Frontal cortex (tissue), 4 donors: ENCODE results near the gene STRA6. TPM values are rescaled to one million over a fixed set of nuclear protein-coding genes. Genes with fewer than 3 reads are reported as not detected.
"Not testable (repeated sequence)": the region's sequence is repeated elsewhere in the genome, so short reads cannot be mapped to it uniquely, and the experiment has no call there.

Source experiments
- DNase-seq, 2 donors: peaks; one replicate each; pipeline ENCODE4 v3.0.0; 2012; ENCODE audit warnings: low spot score in 2 of 2
- FAIRE-seq: peaks from 2 replicates; lab custom pipeline; 2012; peaks lifted over from hg19 to GRCh38; lab: Jason Lieb, UNC
- total RNA-seq: library from RNA; depleted of rRNA; stranded (reverse); fragments of >200 nt; gene quantifications from one replicate; pipeline ENCODE4 v1.2.3, GENCODE V29; 2014
- donor health status: control.
- donor health status: control.
- donor health status: control.

STRA6 gene
- total RNA-seq, 1 donor from 2014 or later: 3.7 TPM

GRCh38 chr15:74170875-74171578, 31.6 kb downstream of the STRA6 start:
- DNase-seq (no peak), FAIRE-seq (no peak)

- FAIRE-seq: no peak
These were observed 32.3 kb downstream of the STRA6 start for GRCh38 chr15:74170071-74170844.

GRCh38 chr15:74168711-74169126, 33.9 kb downstream of the STRA6 start:
- DNase-seq (no peak), FAIRE-seq (no peak)

More at GRCh38 chr15:74170071-74170844, 32.3 kb downstream of the STRA6 start:
- DNase-seq: no peak

DNA sequence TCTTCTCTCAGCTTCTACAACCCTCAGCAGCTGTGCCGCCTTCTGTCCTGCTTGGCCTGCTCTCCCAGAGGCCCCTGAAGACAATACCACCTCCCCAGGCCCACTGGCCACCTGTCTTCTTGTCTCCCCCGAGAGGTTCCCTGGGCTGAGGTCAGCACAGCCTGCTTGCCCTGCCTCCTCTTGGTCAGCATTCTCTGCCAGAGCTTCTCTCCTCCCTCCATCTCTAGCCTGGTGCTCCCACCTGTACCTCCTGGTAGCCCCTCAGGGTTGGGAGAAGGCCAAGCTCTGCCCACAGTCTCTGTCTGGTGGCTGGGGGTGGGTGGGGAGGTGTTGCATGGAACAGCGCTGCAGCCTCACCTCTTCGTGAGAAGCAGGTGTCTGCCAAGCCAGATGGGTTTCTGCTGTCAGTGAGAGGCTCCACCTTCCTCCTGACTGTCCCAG, 34.7 kb downstream of the STRA6 start:
- FAIRE-seq (no peak), DNase-seq (no peak)

GRCh38 chr15:74165461-74165860, 37.1 kb downstream of the STRA6 start:
- DNase-seq (no peak), FAIRE-seq (no peak)

DNA sequence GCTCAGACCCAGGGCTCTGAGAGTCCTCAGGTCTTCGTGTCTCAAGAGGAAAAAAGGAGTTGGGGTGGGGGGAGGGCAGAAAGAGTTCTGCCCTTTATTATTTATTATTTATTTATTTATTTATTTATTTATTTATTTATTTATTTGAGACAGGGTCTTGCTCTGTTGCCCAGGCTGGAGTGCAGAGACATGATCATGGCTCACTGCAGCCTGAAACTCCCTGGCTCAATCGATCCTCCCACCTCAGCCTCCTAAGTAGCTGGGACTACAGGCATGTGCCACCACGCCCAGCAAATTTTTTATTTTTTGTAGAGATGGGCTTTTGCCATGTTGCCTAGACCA, 40.4 kb downstream of the STRA6 start:
- not testable (repeated sequence) for DNase-seq, FAIRE-seq

GRCh38 chr15:74160390-74160789, 42.2 kb downstream of the STRA6 start:
- not testable (repeated sequence) for FAIRE-seq

DNA sequence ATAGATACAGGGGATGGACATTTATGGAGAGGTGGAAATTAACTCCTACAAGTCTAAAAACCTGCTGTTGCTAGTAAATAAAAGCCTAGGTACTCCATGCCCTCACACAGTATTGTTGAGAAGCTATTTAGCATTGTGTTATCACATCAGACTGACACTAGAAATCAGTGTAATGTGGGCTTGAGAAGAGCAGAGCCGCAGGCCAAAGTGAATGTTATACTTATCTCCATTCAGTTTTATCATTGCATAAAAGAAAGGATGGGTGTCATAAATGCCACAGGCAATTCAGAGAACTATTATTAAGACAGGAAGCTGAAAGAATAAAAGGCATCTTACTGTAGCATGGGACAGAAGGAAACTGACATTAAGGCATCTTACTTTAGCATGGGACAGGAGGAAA, 42.8 kb downstream of the STRA6 start:
- DNase-seq (no peak), FAIRE-seq (no peak)

More at GRCh38 chr15:74160390-74160789, 42.2 kb downstream of the STRA6 start:
- DNase-seq: not testable (repeated sequence)

- FAIRE-seq: no peak
These were observed 43.5 kb downstream of the STRA6 start for GRCh38 chr15:74158855-74159650.

GRCh38 chr15:74157868-74158827, 44.4 kb downstream of the STRA6 start:
- FAIRE-seq (no peak), DNase-seq (no peak)

More at GRCh38 chr15:74158855-74159650, 43.5 kb downstream of the STRA6 start:
- DNase-seq: no peak

DNA sequence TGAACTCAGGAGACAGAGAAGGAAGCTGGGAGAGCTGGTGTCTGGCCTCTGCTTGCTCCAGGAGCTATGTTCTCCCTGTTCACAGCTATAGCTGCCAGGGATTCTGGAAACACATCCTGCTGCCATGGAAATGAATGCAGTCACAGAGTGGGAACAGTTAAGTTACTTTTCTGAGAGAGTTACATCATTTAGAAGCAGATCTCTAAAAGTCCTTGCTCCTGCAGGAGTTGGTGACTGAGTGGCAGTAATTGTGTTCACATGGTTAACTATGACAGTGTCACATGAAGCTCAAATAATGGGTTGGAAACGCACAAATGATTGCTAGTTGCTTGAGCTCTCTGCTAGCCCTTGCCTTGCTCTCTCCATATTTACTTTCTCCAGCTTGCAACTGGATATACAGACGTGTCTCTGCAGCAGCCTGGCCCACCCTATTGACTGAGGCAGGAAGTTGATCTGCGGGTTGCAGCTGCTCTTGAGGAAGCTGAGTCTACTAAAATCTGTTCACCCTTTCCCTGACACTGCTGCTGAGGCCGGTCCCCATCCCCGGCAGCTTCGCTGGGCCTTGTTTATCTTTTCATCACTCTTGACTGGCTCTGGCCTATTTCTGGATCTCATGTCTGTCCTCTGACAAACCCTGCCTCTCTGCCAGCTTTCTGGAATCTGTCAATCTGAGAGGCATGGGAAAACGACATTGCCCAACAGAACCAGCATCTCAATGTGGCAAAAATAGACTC, 45.7 kb downstream of the STRA6 start:
- FAIRE-seq: no peak
- no peak for DNase-seq

- DNase-seq: no peak
- FAIRE-seq: no peak
These were observed 46.7 kb downstream of the STRA6 start for GRCh38 chr15:74155766-74156417.

DNA sequence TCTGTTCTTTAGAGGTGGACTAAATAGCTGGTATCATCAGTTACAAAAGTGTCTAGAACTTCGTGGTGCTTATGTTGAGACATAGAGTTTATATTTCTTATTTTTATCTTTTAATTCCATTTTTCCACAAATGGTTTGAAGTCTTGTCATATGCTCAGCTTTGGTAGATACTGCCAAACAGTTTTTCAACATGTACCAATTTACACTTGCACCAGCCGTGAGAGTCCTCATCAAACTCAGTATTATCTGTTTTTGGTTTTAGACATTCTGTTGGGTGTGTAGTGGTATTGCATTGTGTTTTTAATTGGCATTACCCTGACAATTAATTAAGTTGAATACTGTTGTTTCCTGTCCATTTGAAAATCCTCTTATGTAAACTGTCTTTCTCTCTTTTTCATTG, 55.5 kb downstream of the STRA6 start:
- no peak for FAIRE-seq
- no peak for DNase-seq

DNA sequence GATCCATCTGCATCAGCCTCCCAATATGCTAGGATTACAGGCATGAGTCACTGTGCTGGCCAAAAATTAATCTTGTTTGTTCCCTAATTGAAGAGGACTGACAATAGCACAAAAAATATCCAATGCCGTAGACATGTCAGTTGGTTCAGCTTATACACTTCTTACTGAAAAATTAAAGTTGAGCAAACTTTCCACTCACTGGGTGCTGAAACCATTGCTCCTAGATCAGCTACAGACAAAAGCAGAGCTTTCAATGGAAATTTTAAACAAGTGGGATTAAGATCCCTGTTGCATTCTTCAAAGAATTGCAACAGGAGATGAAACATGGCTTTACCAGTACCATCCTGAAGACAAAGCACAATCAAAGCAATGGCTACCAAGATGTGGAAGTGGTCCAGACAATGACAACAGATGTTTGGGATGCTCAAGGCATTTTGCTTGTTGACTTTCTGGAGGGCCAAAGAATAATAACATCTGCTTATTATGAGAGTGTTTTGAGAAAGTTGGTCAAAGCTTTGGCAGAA, 56.2 kb downstream of the STRA6 start:
- DNase-seq (no peak), FAIRE-seq (no peak)

- DNase-seq (no peak), FAIRE-seq (no peak)
These were observed 58.3 kb downstream of the STRA6 start for GRCh38 chr15:74144153-74144775.

GRCh38 chr15:74141591-74141990, 61.0 kb downstream of the STRA6 start:
- FAIRE-seq (no peak), DNase-seq (no peak)

DNA sequence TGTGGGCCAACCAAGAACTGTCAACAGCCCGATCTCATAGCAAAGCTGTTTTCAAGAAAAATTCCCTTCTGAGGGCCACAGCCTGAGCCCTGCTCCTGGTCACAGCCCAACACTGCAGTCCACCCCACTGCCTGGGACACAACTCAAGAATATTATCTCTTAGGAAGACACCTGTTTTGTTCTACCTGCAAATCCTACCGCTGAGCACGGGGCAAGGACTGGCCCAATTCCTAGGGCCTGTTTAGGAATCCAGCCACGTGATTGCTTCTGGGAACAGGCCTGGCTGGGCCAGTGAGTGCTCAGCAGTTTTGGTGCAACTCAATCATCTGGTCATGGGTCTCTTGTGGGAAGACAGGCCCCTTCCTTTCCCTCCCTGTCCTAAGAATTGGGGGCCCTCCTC, 63.9 kb downstream of the STRA6 start:
- no peak for DNase-seq

GRCh38 chr15:74137537-74137894, 65.1 kb downstream of the STRA6 start:
- no peak for FAIRE-seq

More for the DNA sequence above, 63.9 kb downstream of the STRA6 start:
- FAIRE-seq: no peak

More at GRCh38 chr15:74137537-74137894, 65.1 kb downstream of the STRA6 start:
- DNase-seq: no peak
